ENCODE measurements around the gene MFGE8. TPM values are rescaled to one million over a fixed set of nuclear protein-coding genes. Genes with fewer than 3 reads are reported as not detected.
"Not testable (repeated sequence)": the region's sequence is repeated elsewhere in the genome, so short reads cannot be mapped to it uniquely, and the experiment has no call there.

MFGE8 gene
- total RNA-seq, 4 donors from 2014 or later, result 212 to 664 (median 370) TPM

GRCh38 chr15:88939486-88939806, 26.3 kb upstream of the MFGE8 start:
- intact Hi-C loops (cut with DNase I; ENCODE audit: low total_unique reads), result no loop called here

GRCh38 chr15:88938802-88939485, 25.8 kb upstream of the MFGE8 start:
- DNase-seq, result no peak
- intact Hi-C loops (cut with DNase I; ENCODE audit: low total_unique reads), result no loop called here
- no peaks in the 10 kb centered on the region for H3K27me3 ChIP-seq
- no peaks in the 10 kb centered on the region for H3K36me3 ChIP-seq
- TF ChIP-seq POLR2A (IDR thresholded peaks at IDR 0.05) (no peak), CTCF (IDR thresholded peaks at IDR 0.05) (no peak)
- H3K27ac ChIP-seq, result no peak overlapping the region
- no peak overlapping the region for H3K4me3 ChIP-seq
- no peaks in the 10 kb centered on the region for H3K9me3 ChIP-seq
- H3K4me1 ChIP-seq, result no peaks in the 10 kb centered on the region

More at GRCh38 chr15:88939486-88939806, 26.3 kb upstream of the MFGE8 start:
- H3K4me3 ChIP-seq, result no peak overlapping the region
- no peaks in the 10 kb centered on the region for H3K4me1 ChIP-seq
- no peaks in the 10 kb centered on the region for H3K36me3 ChIP-seq
- no peak overlapping the region for H3K27ac ChIP-seq
- TF ChIP-seq CTCF (IDR thresholded peaks at IDR 0.05) (no peak), POLR2A (IDR thresholded peaks at IDR 0.05) (no peak)
- H3K9me3 ChIP-seq, result no peaks in the 10 kb centered on the region
- no peak for DNase-seq
- no peaks in the 10 kb centered on the region for H3K27me3 ChIP-seq

GRCh38 chr15:88934449-88934848, 21.3 kb upstream of the MFGE8 start:
- H3K9me3 ChIP-seq; DNase-seq; H3K4me3 ChIP-seq; intact Hi-C loops (cut with DNase I; ENCODE audit: low total_unique reads); H3K4me1 ChIP-seq; H3K27me3 ChIP-seq; H3K36me3 ChIP-seq; H3K27ac ChIP-seq: not testable (repeated sequence)

GRCh38 chr15:88932875-88933330, 19.7 kb upstream of the MFGE8 start:
- Histone ChIP-seq H3K36me3 (no peaks in the 10 kb centered on the region), H3K27ac (peak overlapping the region in 1 of 2 donors; percentile 54), H3K9me3 (no peaks in the 10 kb centered on the region), H3K4me3 (no peak overlapping the region), H3K27me3 (no peaks in the 10 kb centered on the region), H3K4me1 (no peaks in the 10 kb centered on the region)
- peak; percentile 29 for DNase-seq
- intact Hi-C loops (cut with DNase I; ENCODE audit: low total_unique reads), result no loop called here
- TF ChIP-seq CTCF (IDR thresholded peaks at IDR 0.05) (no peak), POLR2A (IDR thresholded peaks at IDR 0.05) (no peak)

GRCh38 chr15:88932271-88932874, 19.2 kb upstream of the MFGE8 start:
- intact Hi-C loops (cut with DNase I; ENCODE audit: low total_unique reads), result no loop called here
- Histone ChIP-seq H3K27ac (peak overlapping the region; percentile 50 to 54), H3K36me3 (no peaks in the 10 kb centered on the region), H3K27me3 (no peaks in the 10 kb centered on the region), H3K4me3 (no peak overlapping the region), H3K9me3 (no peaks in the 10 kb centered on the region), H3K4me1 (no peaks in the 10 kb centered on the region)
- TF ChIP-seq POLR2A (IDR thresholded peaks at IDR 0.05), result no peak
- TF ChIP-seq CTCF (IDR thresholded peaks at IDR 0.05), result no peak
- peak; percentile 22 to 29 for DNase-seq

Measured in uterus (tissue), 4 donors.